HUDEP-2 (cell line): Measurements from ENCODE around the gene LAD1.

Experiments used
- DNase-seq, 76 experiments: peaks; one replicate each; lab custom pipeline; 2025; ENCODE audit not compliant: unreplicated experiment in 76 of 76; lab: John Stamatoyannopoulos, UW

The LAD1 gene

DNA sequence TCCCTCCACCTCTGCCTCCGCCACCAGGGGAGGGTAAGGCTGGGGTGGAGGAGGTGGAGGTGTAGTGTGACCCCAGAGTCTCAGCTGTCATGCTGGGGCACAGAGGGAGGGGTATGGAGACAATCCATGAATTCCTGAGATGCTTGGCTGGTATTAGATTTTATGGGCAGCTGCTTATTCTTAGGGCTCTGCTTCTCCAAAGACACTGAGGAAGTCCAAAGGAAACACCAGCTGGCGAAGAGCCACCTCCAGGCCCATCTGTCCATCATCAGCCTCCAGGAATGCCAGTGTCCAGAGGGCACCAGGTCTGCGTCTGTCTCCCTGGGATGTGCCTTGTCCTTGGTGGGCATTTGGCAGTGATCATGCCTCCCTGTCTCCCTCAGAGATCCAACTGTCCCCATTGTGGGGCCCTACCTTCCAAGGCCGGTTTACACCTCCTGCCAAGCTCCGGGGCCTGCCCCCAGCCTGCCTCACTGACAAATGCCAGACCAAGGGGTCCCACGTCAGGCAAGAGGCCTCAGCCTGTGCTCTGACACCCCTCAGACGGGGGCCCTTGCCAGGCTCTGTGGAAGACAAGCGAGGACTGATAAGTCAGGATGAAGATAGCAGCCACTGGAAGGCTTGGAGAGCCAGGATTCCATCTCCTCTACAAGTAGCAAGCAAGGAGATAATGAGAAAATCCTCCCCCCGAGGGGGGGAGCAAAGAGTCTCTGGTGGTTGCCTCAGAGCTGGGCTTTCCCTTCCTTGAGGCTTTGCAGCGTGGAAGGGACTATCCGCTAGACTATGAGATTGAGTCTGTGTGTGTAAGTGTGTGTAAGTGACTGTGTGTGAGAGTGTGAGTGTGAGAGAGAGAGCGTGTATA, 20.9 kb upstream of the LAD1 start:
- DNase-seq: no peak

DNA sequence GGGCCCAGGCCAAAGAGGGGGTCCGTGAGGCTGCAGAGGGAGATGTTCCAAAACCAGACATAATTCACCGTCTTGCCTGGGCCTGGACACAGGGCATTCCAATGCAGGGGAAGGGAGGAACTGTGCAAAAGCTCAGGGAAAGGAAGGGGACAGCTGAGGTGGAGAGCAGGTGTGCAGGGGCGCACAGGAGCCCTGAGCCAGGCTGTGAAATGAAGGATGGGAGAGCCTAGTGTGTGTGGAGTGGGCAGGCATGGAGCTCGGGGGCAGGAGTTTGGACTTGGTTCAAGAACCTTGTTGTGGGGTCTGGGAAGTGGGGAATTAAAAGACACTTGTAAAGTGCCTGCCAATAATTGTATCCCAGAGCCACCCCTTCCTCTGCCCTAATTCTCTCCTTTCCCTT, 20.1 kb upstream of the LAD1 start:
- no peak for DNase-seq

GRCh38 chr1:201418461-201418860, 19.3 kb upstream of the LAD1 start:
- DNase-seq: no peak

GRCh38 chr1:201414051-201414738, 15.1 kb upstream of the LAD1 start:
- DNase-seq: no peak

- DNase-seq: no peak
Observed at GRCh38 chr1:201411292-201411691, 12.2 kb upstream of the LAD1 start.

- no peak for DNase-seq
Observed at GRCh38 chr1:201409440-201409839, 10.3 kb upstream of the LAD1 start.

- no peak for DNase-seq
Observed at GRCh38 chr1:201408834-201409200, 9.7 kb upstream of the LAD1 start.

- DNase-seq: peak in 65 of 76 experiments; percentile 12 to 81 (median 49)
Observed at GRCh38 chr1:201408176-201408833, 9.2 kb upstream of the LAD1 start.

DNA sequence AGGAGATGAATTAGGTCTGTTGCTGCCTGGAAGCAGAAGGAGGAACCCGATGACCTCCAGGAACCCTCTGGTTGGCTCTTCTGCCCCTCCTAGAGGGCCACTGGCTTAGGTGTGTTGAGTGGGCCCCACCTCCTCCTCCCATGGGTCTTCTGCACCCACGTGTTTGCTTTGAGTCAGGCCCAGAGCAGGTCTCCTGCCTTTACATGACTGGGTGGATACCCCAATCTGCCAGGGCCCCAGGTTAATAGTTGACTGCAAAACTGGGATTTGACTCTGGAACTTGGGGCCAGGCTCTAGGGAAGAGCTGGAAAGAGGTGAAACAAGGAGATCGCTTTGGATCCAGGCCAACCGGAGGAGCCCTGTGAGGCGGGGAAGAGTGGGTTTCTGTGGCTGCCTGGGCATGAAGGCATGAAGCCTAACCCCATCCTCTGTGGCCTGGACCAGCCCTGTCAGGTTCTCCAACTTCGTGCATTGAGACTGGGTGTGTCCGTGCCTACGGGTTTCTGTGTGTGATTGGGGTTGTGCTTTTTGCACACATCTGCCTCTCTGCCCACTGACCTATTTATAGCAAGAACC, 7.8 kb upstream of the LAD1 start:
- DNase-seq: no peak

DNA sequence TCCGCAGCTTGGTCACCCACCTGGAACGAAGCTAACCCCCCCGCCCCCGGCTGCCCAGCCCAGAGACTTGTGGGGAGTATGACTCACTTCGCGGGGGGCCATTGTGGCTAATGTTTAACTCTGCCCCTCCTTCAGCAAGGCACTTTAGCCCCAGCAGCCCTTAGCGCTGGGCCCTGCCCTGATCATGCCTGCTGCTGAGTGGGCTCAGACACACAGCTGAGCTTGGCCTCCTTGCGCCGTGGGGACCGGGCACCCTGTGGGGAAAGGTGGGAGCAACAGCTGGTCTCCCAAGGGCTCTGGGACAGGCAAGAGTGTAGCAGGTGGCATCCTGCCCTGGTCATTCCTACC, 6.3 kb upstream of the LAD1 start:
- DNase-seq: no peak

DNA sequence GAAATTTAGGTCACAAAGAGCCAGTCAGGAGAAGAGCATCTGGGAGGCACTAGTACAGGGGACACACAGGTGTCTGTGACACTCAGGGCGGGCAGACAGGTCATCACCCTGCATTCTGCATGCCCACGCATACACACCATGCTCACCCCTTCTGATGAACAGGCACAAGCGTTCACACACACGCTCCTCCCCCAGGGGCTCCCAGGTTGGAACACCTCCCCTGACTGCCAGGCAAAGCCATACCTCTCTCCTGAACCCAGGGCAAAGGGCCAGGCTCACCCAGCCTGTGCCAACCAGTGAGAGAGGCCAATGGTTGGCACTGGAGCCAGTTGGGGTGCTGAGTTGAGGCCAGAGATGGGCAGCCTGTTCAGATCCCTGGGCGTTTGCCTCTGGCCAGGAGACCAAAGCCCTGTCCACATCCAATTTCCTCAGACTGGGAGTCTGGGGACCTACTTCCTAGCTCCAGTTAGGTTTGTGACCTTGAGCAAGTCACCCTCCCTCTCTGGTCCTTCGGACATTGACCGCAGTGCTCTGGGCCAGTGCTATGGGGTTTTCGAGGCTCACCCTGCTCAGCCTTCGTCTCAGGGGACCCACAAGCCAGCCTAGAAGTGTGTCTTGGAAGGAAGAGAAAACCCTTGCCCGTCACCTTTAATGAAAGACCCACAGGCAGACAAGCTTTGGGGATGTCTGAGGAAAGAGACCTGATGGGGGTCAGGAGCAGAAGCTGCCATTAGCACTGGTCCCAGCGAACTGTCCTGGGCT, 5.8 kb upstream of the LAD1 start:
- DNase-seq: no peak

DNA sequence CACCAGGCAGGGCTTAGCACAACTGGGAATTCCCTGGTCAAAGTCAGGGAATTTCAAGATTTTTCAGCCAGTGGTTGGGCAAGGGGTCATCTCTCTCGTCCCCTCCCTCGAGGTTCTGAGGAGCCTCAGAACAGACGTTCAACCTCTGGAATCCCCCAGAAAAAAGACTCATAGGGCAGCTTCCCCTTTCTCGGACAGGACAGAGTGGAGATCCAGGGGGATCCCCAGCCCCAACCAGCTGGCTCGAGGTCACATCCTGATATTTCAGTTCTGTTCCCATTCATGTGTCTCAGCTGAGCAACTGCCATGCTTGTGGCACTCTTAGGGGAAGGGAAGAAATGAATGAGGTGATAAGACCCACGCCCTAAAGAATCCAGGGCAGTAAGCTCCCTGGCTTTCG, 4.9 kb upstream of the LAD1 start:
- no peak for DNase-seq

GRCh38 chr1:201403359-201403758, 4.2 kb upstream of the LAD1 start:
- no peak for DNase-seq

- DNase-seq: no peak
Observed at GRCh38 chr1:201401700-201402099, 2.6 kb upstream of the LAD1 start.

DNA sequence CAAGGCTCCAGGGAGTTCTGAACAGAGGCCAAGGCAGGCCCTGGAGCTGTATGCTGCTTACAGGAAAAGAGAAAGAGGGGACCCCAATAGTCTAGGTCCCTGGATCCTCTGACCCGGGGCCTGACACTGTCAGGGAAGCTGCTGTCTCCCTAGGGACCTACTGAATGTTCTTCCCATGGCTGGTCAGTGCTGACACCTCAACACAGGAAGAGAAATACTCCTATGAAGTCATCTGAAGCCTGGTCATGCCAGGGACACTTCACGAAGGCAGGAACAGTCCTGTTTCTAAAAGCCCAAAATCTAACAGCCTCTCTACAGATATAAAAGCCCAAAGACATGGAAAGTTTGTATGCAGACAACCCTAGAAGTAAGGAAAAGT, 1.7 kb upstream of the LAD1 start:
- no peak for DNase-seq

- DNase-seq: no peak
Observed at GRCh38 chr1:201400212-201400851, 1.2 kb upstream of the LAD1 start.

DNA sequence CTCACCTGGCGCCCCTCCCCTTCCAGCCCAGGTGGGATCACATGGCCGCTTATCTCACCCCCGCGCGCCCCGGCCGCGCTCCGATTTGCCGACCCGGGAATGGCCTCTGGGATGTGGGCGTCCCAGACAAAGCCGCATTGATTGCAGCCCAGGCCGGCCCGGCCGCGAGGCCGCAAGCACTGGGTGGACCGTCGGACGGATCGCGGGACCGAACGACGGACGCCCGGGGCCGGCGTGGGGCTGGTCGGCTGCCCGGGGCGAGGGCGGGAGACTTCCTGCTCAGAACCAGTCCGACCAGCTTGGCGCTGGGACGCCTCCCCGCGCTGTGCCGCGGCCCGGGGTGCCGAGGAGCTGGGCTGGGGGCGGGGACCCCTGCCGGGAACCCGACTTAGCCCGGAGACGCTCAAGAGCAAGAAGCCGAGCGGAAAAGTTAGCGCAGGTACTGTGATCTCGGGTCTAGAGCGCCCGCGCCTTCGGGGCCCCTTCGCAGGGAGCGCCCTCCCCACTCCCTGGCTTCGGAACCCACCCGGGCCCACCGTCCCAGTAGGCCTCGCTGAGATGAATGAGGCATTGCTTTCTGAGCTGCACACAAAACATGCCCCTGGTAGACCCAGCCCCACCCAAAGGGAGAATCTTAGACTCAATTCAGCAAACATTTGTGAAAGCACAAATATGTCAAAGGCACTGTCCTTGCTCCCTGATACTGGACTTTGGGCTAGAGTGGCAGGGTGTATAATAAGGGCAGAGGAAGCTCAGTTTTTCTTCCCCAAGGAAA, 415 bp upstream of the LAD1 start:
- DNase-seq: no peak

DNA sequence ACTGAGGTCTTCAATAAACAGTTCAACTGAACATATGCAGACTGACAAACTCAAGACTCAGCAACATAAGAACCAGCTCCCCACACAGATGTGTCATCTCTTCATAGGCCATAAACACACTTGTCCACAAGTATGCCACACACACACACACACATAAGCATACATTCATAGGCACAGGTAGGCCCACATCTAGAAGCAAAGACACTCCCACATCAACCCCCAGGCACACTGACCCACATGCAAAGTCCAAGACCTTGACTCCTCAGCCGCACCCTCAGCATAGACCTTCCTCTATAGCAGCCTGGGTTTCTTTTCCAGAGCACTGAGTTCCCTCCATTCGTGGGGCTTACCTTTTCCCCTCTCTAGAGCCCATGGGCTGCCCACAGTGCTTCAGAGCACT, 1.4 kb downstream of the LAD1 start:
- DNase-seq: no peak

GRCh38 chr1:201396861-201397464, 2.2 kb downstream of the LAD1 start:
- no peak for DNase-seq
